ENCODE data around the gene C10orf53.
"Not testable (repeated sequence)": the region's sequence is repeated elsewhere in the genome, so short reads cannot be mapped to it uniquely, and the experiment has no call there.

The C10orf53 gene

GRCh38 chr10:49666054-49666615 is 13.3 kb upstream of the C10orf53 start:
- H3K27ac ChIP-seq, result no peak overlapping the region
- no peaks in the 10 kb centered on the region for H3K9me3 ChIP-seq (ENCODE audit: low read depth, low read length)
- H3K9ac ChIP-seq (ENCODE audit: insufficient read length), result no peak overlapping the region
- H3K36me3 ChIP-seq (ENCODE audit: insufficient read depth, low read length), result no peaks in the 10 kb centered on the region
- no peak for DNase-seq (ENCODE audit: low read depth, low spot score)
- no peak for TF ChIP-seq EZH2 (IDR thresholded peaks at IDR 0.05)
- H3K4me3 ChIP-seq, result no peak overlapping the region

DNA sequence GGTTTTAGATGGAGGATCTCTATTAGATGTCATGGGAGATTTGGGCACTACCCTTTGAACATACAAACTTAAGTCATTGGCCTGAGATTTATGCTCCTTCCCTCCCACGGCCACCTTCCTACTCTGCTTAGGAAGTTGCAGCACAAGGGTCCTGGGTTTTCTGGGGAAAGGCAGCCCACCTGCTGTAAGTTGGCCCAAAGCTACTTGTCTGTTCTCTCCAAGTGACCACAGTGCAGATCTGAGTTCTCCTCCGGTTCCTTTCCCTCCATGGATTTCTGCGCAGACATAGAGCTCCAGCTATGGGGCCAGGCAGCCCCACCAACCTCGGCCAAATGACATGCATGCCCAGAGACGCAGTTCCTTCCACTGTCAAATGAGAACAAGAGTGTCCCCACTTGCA is 12.8 kb upstream of the C10orf53 start:
- TF ChIP-seq EZH2 (IDR thresholded peaks at IDR 0.05), result no peak
- TF ChIP-seq POLR2AphosphoS5 (IDR thresholded peaks at IDR 0.05; ENCODE audit: borderline replicate concordance, low read depth, low read length), result no peak
- TF ChIP-seq FOXP2 (optimal IDR thresholded peaks at IDR 0.05; ENCODE audit: control extremely low read depth, extremely low read length, insufficient read depth), result no peak
- no peaks in the 10 kb centered on the region for H3K36me3 ChIP-seq (ENCODE audit: insufficient read depth, low read length)
- no peaks in the 10 kb centered on the region for H3K9me3 ChIP-seq (ENCODE audit: low read depth, low read length)
- no peak overlapping the region for H3K9ac ChIP-seq (ENCODE audit: insufficient read length)
- no peak overlapping the region for H3K4me3 ChIP-seq
- DNase-seq (ENCODE audit: low read depth, low spot score), result no peak
- no peak overlapping the region for H3K27ac ChIP-seq

DNA sequence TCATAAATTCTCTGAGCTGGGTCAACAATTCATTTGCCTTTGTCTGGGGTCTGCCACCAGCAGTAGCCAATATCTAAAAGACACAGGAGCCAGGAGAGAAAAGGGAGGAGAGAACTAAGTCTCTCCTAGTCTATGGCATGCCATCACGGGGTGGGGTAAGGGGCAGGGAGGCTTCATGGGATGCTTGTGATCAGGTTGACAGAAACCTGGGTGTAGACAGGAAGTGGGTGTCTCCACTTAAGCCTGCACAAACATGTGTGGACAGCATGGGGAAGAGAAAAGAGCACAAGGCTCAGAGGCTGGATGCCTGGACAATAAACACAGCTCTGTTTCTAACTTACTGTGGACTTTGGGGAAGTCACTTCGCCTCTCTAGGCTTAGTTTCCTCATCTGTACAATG is 11.5 kb upstream of the C10orf53 start:
- Histone ChIP-seq H3K9ac (ENCODE audit: insufficient read length) (no peak overlapping the region), H3K36me3 (ENCODE audit: insufficient read depth, low read length) (no peaks in the 10 kb centered on the region), H3K9me3 (ENCODE audit: low read depth, low read length) (no peaks in the 10 kb centered on the region), H3K4me3 (no peak overlapping the region), H3K27ac (no peak overlapping the region)
- TF ChIP-seq POLR2AphosphoS5 (IDR thresholded peaks at IDR 0.05; ENCODE audit: borderline replicate concordance, low read depth, low read length), result no peak
- no peak for TF ChIP-seq FOXP2 (optimal IDR thresholded peaks at IDR 0.05; ENCODE audit: control extremely low read depth, extremely low read length, insufficient read depth)
- no peak for TF ChIP-seq EZH2 (IDR thresholded peaks at IDR 0.05)
- no peak for DNase-seq (ENCODE audit: low read depth, low spot score)

DNA sequence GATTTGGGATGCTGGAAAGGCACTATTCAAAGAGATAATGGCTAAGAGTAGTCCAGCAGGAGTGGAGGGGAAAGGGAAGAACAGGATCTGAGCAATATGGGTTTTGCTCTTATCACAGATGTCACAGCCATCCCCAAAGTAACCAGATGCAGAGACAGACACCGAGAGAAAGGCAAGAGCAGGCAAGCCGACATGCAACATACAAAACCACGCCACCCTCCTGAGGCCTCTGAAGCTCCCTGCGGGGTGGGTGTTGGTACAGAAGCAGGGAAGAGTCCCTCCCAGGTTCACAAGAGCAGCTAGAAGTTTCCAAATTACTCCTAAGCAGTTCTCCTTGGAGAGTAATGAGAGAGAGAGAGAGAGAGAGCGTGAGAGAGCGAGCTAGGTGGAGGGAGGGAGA is 10.8 kb upstream of the C10orf53 start:
- TF ChIP-seq POLR2AphosphoS5 (IDR thresholded peaks at IDR 0.05; ENCODE audit: borderline replicate concordance, low read depth, low read length) (no peak), FOXP2 (optimal IDR thresholded peaks at IDR 0.05; ENCODE audit: control extremely low read depth, extremely low read length, insufficient read depth) (no peak), EZH2 (IDR thresholded peaks at IDR 0.05) (no peak)
- H3K9me3 ChIP-seq (ENCODE audit: low read depth, low read length), result no peaks in the 10 kb centered on the region
- no peak overlapping the region for H3K4me3 ChIP-seq
- H3K9ac ChIP-seq (ENCODE audit: insufficient read length), result no peak overlapping the region
- no peak for DNase-seq (ENCODE audit: low read depth, low spot score)
- no peak overlapping the region for H3K27ac ChIP-seq
- no peaks in the 10 kb centered on the region for H3K36me3 ChIP-seq (ENCODE audit: insufficient read depth, low read length)

- H3K4me3 ChIP-seq, result peak overlapping the region; percentile 47
- H3K9ac ChIP-seq (ENCODE audit: insufficient read length), result no peak overlapping the region
- TF ChIP-seq FOXP2 (optimal IDR thresholded peaks at IDR 0.05; ENCODE audit: control extremely low read depth, extremely low read length, insufficient read depth) (no peak), POLR2AphosphoS5 (IDR thresholded peaks at IDR 0.05; ENCODE audit: borderline replicate concordance, low read depth, low read length) (no peak), EZH2 (IDR thresholded peaks at IDR 0.05) (no peak)
- no peak for DNase-seq (ENCODE audit: low read depth, low spot score)
- H3K27ac ChIP-seq, result no peak overlapping the region
- no peaks in the 10 kb centered on the region for H3K9me3 ChIP-seq (ENCODE audit: low read depth, low read length)
- no peaks in the 10 kb centered on the region for H3K36me3 ChIP-seq (ENCODE audit: insufficient read depth, low read length)
These were observed 498 bp upstream of the C10orf53 start for GRCh38 chr10:49678827-49679479.

DNA sequence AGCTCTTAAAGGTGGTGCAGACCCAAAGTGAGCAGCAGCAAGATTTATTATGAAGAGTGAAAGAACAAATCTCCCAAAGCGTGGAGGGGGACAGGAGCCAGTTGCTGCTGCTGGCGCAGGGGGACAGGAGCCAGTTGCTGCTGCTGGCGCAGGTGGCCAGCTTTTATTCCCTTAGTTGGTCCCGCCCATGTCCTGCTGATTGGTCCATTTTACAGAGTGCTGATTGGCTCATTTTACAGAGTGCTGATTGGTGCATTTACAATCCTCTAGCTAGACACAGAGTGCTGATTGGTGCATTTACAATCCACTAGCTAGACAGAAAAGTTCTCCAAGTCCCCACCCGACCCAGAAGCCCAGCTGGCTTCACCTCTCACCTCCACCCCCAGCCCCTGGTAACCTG is 3.0 kb downstream of the C10orf53 start:
- not testable (repeated sequence) for H3K9ac ChIP-seq (ENCODE audit: insufficient read length); H3K4me3 ChIP-seq; H3K36me3 ChIP-seq (ENCODE audit: insufficient read depth, low read length); H3K9me3 ChIP-seq (ENCODE audit: low read depth, low read length); H3K27ac ChIP-seq; DNase-seq (ENCODE audit: low read depth, low spot score)

- DNase-seq (ENCODE audit: low read depth, low spot score), result no peak
- no peak overlapping the region for H3K27ac ChIP-seq
- no peaks in the 10 kb centered on the region for H3K36me3 ChIP-seq (ENCODE audit: insufficient read depth, low read length)
- no peak overlapping the region for H3K4me3 ChIP-seq
- H3K9me3 ChIP-seq (ENCODE audit: low read depth, low read length), result no peaks in the 10 kb centered on the region
- H3K9ac ChIP-seq (ENCODE audit: insufficient read length), result no peak overlapping the region
- no peak for TF ChIP-seq POLR2AphosphoS5 (IDR thresholded peaks at IDR 0.05; ENCODE audit: borderline replicate concordance, low read depth, low read length)
- no peak for TF ChIP-seq EZH2 (IDR thresholded peaks at IDR 0.05)
- no peak for TF ChIP-seq FOXP2 (optimal IDR thresholded peaks at IDR 0.05; ENCODE audit: control extremely low read depth, extremely low read length, insufficient read depth)
These were observed 3.4 kb downstream of the C10orf53 start for GRCh38 chr10:49682879-49683278.

DNA sequence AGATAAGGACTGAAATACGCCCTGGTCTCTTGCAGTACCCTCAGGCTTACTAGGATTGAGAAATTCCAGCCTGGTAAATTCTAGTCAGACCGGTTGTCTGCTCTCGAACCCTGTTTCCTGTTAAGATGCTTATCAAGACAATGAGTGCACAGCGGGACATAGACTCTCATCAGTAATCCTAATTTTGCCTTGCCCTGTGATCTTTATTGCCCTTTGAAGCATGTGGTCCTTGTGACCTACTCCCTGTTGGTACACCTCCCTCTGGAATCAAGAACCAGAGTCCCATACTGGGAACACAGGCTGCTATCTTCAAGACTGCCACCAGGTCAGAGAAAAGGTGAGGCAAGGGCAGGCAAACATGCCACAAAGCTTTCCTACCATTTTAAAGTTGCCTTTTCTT is 7.2 kb downstream of the C10orf53 start:
- H3K9ac ChIP-seq (ENCODE audit: insufficient read length), result no peak overlapping the region
- TF ChIP-seq EZH2 (IDR thresholded peaks at IDR 0.05), result no peak
- TF ChIP-seq FOXP2 (optimal IDR thresholded peaks at IDR 0.05; ENCODE audit: control extremely low read depth, extremely low read length, insufficient read depth), result no peak
- TF ChIP-seq POLR2AphosphoS5 (IDR thresholded peaks at IDR 0.05; ENCODE audit: borderline replicate concordance, low read depth, low read length), result no peak
- H3K4me3 ChIP-seq, result peak overlapping the region; percentile 12; the same call in 1 of the 2 replicates
- no peaks in the 10 kb centered on the region for H3K9me3 ChIP-seq (ENCODE audit: low read depth, low read length)
- no peak for DNase-seq (ENCODE audit: low read depth, low spot score)
- no peaks in the 10 kb centered on the region for H3K36me3 ChIP-seq (ENCODE audit: insufficient read depth, low read length)
- peak overlapping the region; percentile 60; the same call in 1 of the 2 replicates for H3K27ac ChIP-seq

DNA sequence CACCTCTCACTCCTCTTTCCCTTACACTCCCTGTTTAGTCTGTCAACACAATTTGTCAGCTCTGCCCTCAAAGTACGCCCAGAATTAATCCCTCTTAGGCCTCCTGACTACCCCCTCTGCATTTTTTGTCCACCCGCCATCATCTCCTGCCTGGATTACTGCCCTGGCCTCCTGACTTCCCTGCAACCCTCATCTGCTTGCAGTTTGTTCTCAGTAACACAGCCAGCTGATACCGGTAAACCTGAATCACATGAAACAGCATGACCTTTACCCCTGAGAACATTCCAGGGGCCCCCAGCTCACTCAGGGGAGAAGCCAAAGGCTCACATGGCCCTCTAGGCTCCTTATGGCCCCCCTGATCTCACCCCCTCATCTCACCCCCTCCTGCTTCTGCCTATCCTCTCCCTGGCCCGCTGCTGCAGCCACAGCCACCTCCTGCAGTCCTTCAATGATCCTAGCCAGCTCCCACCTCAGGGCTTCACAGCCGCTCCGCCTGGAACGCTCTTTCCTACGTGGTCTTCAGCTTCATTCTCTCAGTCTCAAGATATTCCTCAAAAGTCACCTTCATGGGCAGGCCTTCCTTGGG is 8.9 kb downstream of the C10orf53 start:
- Histone ChIP-seq H3K27ac (no peak overlapping the region), H3K9me3 (ENCODE audit: low read depth, low read length) (no peaks in the 10 kb centered on the region), H3K36me3 (ENCODE audit: insufficient read depth, low read length) (no peaks in the 10 kb centered on the region), H3K9ac (ENCODE audit: insufficient read length) (no peak overlapping the region), H3K4me3 (no peak overlapping the region)
- no peak for TF ChIP-seq EZH2 (IDR thresholded peaks at IDR 0.05)
- TF ChIP-seq POLR2AphosphoS5 (IDR thresholded peaks at IDR 0.05; ENCODE audit: borderline replicate concordance, low read depth, low read length), result no peak
- TF ChIP-seq FOXP2 (optimal IDR thresholded peaks at IDR 0.05; ENCODE audit: control extremely low read depth, extremely low read length, insufficient read depth), result no peak
- DNase-seq (ENCODE audit: low read depth, low spot score), result no peak
